ENCODE measurements around the gene TAAR6. TPM values are rescaled to one million over a fixed set of nuclear protein-coding genes. Genes with fewer than 3 reads are reported as not detected.
"Not testable (repeated sequence)": the region's sequence is repeated elsewhere in the genome, so short reads cannot be mapped to it uniquely, and the experiment has no call there.

Gene TAAR6, protein sequence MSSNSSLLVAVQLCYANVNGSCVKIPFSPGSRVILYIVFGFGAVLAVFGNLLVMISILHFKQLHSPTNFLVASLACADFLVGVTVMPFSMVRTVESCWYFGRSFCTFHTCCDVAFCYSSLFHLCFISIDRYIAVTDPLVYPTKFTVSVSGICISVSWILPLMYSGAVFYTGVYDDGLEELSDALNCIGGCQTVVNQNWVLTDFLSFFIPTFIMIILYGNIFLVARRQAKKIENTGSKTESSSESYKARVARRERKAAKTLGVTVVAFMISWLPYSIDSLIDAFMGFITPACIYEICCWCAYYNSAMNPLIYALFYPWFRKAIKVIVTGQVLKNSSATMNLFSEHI
- not detected for total RNA-seq
- long read RNA-seq = 0 reads

- no peak for DNase-seq (ENCODE audit: low spot score)
- intact Hi-C loops (cut with DNase I) = no loop called here
Measured at GRCh38 chr6:132570221-132570777, at the start of gene TAAR6. Gene TAAR6, plus strand, starts transcription at chr6:132570322. Its CDS starts 0 bp downstream, at chr6:132570322.

DNA sequence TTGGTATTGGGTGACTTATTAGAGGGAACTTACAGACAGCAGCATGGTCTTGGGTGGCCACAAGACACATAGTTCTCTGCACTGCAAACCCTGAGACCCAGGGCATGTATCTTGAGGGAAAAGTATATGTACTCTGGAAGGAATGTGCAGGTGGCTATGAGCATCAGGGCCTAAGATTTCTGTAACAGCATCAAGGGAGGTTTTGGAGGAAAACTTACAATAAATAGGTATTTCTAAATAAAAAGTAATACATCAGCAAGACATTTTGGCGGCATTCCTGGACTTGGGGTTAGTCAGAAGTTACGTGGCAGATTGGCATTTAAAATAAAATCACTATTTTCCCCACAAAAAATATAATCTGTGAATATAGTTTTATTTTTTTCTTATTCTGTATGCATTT lies 49.2 kb upstream of the TAAR6 start:
- intact Hi-C loops (cut with DNase I) = no loop called here

GRCh38 chr6:132524646-132525045 lies 45.5 kb upstream of the TAAR6 start:
- intact Hi-C loops (cut with DNase I) = no loop called here
- DNase-seq (ENCODE audit: low spot score) = no peak

More for the DNA sequence above, 49.2 kb upstream of the TAAR6 start:
- no peak for DNase-seq (ENCODE audit: low spot score)

GRCh38 chr6:132525866-132526265 lies 44.3 kb upstream of the TAAR6 start:
- DNase-seq (ENCODE audit: low spot score) = no peak
- intact Hi-C loops (cut with DNase I) = no loop called here

DNA sequence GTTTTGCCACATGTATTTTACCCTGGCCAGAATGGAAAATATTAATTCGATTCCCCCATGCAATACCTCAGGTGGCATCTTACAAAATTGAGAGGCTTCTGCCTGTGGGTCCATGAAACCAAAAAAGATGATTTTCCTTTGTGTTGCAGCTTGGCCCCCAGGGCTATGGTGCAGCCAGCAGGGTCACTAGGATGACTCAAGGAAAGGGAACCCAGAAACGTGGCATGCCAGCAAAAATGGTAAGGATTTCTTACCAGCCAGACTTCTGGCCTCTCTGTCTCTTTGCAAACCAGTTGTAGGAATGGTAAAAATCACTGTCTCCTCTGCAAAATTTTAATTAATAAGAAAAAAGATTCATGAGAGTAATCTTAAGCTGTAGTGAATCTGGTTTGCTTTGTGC lies 43.7 kb upstream of the TAAR6 start:
- DNase-seq (ENCODE audit: low spot score) = no peak
- intact Hi-C loops (cut with DNase I) = no loop called here

GRCh38 chr6:132527791-132528190 lies 42.3 kb upstream of the TAAR6 start:
- DNase-seq (ENCODE audit: low spot score) = no peak
- intact Hi-C loops (cut with DNase I) = no loop called here

DNA sequence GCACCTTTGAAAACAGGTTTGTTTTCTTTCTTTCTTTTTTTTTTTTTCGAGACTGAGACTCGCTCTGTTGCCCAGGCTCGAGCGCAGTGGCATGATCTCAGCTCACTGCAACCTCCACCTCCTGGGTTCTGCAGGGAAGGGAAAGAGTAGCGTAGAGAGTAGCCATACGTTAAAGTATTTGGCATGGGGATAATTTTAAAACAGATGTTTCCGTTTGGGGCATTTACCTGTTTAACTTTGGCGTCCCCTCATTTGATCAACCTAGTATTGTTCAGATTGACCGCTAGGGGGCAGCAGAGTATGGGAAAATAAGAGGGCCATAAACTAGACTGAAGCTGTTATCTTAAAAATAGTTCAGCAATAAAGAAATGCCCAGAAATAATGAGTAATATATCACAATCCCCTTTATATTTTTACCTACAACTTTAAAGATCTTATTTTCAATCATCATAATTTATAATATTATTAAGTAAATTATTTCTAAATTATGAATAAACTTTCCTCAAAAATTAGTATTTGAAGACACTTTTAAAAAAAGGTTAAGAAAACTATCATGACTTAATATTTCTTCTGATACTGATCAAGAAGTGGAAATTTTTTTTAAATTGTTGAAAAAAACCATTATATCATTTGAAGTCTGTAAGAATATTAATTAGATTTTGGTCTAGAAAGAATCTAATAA lies 39.7 kb upstream of the TAAR6 start:
- no peak for DNase-seq (ENCODE audit: low spot score)
- intact Hi-C loops (cut with DNase I) = no loop called here

DNA sequence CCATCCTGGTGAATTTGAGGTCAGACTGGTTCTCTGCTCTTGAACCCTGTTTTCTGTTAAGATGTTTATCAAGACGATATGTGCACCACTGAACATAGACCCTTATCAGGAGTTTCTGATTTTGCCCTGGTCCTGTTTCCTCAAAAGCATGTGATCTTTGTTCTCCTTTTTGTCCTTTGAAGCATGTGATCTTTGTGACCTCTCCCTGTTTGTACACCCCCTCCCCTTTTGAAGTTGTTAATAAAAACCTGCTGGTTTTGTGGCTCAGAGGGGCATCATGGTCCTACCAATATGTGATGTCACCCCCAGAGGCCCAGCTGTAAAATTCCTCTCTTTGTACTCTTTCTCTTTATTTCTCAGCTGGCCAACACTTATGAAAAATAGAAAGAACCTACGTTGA lies 35.6 kb upstream of the TAAR6 start:
- DNase-seq (ENCODE audit: low spot score); intact Hi-C loops (cut with DNase I): not testable (repeated sequence)

GRCh38 chr6:132537145-132537544 lies 33.0 kb upstream of the TAAR6 start:
- intact Hi-C loops (cut with DNase I) = no loop called here
- DNase-seq (ENCODE audit: low spot score) = no peak

GRCh38 chr6:132537977-132538376 lies 32.1 kb upstream of the TAAR6 start, which contains the start of gene TAAR9:
Gene TAAR9, plus strand, starts transcription at chr6:132538277. Its CDS starts 13 bp downstream, at chr6:132538290.
- intact Hi-C loops (cut with DNase I) = no loop called here

DNA sequence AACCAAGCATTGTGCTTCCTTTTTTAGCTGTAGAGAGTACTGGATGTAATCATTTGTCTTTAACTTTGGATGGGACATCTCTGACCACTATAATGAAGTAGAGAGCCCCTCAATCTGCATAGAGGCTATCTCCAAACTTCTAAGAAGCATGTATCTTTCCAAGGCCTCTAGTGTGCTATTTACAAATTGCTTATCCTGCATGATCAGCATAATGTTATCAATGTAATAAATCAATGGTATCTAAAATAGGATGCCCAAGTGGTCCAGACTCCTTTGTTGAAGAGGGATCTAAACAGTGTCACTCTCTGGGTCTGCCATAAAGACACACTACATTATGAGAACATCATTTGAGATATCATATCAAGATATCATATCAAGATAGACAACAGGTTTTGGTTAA lies 25.3 kb upstream of the TAAR6 start:
- no peak for DNase-seq (ENCODE audit: low spot score)
- intact Hi-C loops (cut with DNase I) = no loop called here

More at GRCh38 chr6:132537977-132538376, 32.1 kb upstream of the TAAR6 start, which contains the start of gene TAAR9:
- no peak for DNase-seq (ENCODE audit: low spot score)

DNA sequence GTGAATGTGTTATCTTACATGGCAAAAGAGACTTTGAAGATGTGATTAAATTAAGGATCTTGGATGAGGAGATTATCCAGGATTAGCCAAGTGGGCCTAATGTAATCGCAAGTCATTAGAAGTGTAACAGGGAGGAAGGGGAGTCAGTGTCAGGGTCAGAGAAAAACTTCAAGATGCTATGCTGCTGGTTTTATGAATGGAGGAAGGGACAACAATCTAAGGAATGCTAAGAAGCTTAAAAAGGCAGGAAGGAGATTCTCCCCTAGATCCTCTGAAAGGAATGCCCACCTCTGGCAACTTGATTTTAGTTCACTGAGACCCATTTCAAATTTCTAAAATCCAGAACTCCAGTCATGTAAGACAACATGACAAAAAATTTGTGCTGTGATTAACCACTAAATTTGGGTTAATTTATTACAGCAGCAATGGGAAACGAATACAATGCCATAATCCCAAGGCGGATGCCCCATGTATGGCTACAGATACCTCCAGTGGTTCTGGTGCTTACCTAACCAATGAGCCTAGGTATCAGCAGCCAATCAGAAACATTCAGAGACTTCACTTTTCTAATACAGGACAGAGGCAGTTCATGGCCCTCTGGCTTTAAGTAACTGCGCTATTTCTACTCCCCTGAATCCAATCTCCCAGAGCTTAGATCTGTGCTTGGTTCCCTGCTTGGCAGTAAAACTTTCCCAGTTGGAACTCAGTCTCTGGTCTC lies 21.2 kb upstream of the TAAR6 start:
- no peak for DNase-seq (ENCODE audit: low spot score)
- intact Hi-C loops (cut with DNase I) = no loop called here

DNA sequence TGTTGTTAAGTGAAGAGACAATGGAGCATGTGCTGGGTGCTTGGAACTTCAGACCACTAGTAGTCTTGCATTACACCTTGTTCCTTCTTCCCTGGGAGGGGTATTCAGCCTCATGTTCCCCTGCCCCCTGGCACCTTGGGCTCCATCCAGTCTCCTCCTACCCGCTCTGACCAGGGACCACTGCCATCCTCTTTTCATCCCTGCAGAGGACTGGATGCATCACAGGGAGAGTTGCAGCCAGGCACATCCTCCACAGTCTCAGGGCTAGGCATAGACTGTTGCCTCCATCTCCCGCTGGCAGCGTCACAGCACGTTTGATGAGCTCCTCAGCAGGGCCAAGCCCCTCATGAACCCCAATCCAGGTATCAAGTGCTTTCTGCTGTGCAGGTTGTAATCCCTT lies 18.9 kb upstream of the TAAR6 start:
- DNase-seq (ENCODE audit: low spot score) = no peak
- intact Hi-C loops (cut with DNase I) = no loop called here

DNA sequence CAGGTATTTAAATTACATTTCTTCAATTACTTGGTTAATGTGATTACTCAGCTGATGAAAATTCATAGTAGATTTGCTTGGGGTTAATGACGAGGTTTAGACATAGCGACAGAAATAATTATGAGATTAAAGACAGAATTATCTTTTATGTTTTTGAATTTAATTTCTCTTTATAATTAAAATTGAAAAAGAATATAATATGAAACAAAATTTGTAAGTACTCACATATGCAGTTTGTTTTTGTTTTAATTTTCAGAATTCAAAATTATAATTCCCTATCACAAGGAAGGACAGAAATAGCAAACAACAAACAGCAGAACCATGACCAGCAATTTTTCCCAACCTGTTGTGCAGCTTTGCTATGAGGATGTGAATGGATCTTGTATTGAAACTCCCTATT lies 17.8 kb upstream of the TAAR6 start, which contains the start of gene TAAR8:
Gene TAAR8 (plus strand): TSS at position 301 of the 400 bp plus-strand sequence. CDS start 21 bp downstream, at position 322.
- no peak for DNase-seq (ENCODE audit: low spot score)
- intact Hi-C loops (cut with DNase I) = no loop called here

GRCh38 chr6:132560087-132560486 lies 10.0 kb upstream of the TAAR6 start:
- intact Hi-C loops (cut with DNase I); DNase-seq (ENCODE audit: low spot score): not testable (repeated sequence)

GRCh38 chr6:132566404-132566803 lies 3.7 kb upstream of the TAAR6 start:
- intact Hi-C loops (cut with DNase I) = no loop called here
- no peak for DNase-seq (ENCODE audit: low spot score)

- intact Hi-C loops (cut with DNase I) = no loop called here
- no peak for DNase-seq (ENCODE audit: low spot score)
Measured at GRCh38 chr6:132567566-132567965, 2.6 kb upstream of the TAAR6 start.

- intact Hi-C loops (cut with DNase I) = no loop called here
- no peak for DNase-seq (ENCODE audit: low spot score)
Measured at GRCh38 chr6:132568611-132569010, 1.5 kb upstream of the TAAR6 start.

GRCh38 chr6:132569170-132569569 lies 952 bp upstream of the TAAR6 start:
- DNase-seq (ENCODE audit: low spot score) = no peak
- intact Hi-C loops (cut with DNase I) = no loop called here

DNA sequence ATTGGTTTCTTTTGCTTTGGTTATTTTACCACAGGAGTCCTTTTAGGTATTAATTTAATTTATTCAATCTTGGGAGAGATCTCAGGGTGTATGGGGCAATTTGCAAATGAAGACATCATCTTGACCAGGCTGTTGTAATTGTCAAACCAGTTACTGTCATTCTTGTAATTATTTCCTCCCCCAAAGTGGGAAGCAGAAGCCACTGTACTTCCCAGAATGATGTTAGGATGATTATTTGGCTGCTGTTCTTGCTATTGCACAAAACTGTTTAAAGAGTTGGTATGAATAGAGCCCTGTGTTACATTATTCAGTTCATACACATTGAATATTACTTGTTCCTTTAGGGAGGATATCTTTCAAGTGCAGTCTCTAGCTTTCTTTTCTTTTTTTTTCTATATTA lies 1.7 kb downstream of the TAAR6 start:
- intact Hi-C loops (cut with DNase I) = no loop called here
- no peak for DNase-seq (ENCODE audit: low spot score)

All from cardiac septum (tissue), 1 donor.